Germinal center (tissue), 1 donor: Measurements from ENCODE around the gene POLRMT.
"Not testable (repeated sequence)": the region's sequence is repeated elsewhere in the genome, so short reads cannot be mapped to it uniquely, and the experiment has no call there.

Experiments
- DNase-seq: peaks from one replicate; pipeline ENCODE4 v3.0.0; 2012; ENCODE audit warnings: mixed read lengths, low spot score

The POLRMT gene

GRCh38 chr19:628168-628567 is 5.2 kb downstream of the POLRMT start:
- DNase-seq: no peak

- not testable (repeated sequence) for DNase-seq
Observed at GRCh38 chr19:626566-626965, 6.8 kb downstream of the POLRMT start.

DNA sequence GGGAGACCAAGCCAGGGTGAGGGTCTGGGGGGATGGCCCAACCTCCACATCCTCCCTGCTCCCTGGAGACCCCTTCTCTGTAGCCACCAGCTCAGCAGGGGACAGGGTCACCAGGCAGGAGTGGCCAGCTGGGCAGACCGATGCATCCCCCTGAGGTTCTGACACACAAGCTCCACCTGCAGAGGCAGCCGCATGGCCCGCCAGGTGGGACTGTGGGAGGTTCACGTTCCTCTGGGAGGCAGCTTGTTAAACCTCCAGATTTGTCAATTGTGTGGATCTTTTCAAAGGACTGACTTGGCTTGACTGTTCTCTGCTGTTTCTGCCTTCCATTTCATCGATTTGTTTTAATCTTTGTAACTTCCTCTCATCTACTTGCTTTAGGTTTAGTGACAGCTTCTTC is 8.1 kb downstream of the POLRMT start:
- DNase-seq: no peak

- no peak for DNase-seq
Observed at GRCh38 chr19:624433-625109, 8.8 kb downstream of the POLRMT start.

DNA sequence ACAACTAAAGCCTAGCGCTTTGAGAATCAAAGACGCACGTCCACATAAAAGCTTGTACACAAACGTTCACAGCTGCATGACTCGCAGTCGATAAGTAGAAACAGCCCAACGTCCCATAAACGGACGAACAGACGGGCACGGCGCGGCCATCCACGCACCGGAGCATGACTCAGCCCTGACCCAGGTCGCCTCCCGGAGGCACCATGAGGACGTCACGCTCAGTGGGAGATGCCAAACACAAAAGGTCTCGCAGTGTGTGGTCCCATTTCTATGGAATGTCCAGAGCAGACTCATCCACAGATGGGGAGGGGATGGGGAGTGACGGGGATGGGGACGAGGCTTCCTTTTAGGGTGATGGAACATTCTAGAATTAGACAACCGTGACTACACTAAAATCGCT is 9.4 kb downstream of the POLRMT start:
- DNase-seq: no peak

- DNase-seq: no peak
Observed at GRCh38 chr19:623175-623916, 10.0 kb downstream of the POLRMT start.

DNA sequence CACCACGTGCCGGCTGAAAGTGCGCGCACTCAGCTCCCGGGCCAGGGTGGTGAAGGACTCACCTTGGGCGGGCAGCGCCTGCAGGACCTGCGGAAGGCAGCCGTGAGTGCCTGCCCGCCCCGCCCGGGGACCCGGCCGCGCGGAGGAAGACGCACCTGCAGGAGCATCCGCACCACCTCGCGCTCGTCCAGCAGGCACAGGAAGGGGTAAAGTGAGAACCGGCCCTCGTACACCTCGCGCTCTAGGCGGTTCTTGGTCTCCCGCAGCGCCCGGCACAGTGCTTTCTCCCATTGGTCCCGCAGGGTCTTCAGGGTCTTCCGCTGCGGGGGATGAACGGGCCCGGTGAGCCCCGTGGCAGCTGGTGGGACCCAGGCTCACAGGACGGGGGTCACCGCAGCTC is 10.7 kb downstream of the POLRMT start:
- DNase-seq: no peak

DNA sequence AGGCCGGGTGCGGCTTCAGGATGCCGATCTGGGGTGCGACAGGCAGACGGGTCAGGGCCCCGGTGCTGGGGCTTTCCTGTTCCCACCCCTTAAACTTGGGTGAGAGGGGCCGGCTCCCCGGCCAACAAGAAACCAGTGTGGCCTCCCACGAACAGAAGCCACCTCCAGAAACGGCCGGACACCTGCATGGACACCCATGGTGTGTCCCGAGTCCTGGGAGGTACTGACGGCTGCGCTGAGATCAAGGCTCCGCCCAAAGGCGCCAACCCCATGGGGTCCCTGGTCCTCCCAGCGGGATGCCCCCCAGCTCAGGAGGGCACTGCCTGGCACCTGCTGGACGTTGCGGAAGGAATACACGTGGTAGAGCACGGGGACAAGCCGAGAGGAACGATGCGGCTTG is 11.5 kb downstream of the POLRMT start:
- no peak for DNase-seq

- DNase-seq: not testable (repeated sequence)
Observed at GRCh38 chr19:621191-621590, 12.1 kb downstream of the POLRMT start.

DNA sequence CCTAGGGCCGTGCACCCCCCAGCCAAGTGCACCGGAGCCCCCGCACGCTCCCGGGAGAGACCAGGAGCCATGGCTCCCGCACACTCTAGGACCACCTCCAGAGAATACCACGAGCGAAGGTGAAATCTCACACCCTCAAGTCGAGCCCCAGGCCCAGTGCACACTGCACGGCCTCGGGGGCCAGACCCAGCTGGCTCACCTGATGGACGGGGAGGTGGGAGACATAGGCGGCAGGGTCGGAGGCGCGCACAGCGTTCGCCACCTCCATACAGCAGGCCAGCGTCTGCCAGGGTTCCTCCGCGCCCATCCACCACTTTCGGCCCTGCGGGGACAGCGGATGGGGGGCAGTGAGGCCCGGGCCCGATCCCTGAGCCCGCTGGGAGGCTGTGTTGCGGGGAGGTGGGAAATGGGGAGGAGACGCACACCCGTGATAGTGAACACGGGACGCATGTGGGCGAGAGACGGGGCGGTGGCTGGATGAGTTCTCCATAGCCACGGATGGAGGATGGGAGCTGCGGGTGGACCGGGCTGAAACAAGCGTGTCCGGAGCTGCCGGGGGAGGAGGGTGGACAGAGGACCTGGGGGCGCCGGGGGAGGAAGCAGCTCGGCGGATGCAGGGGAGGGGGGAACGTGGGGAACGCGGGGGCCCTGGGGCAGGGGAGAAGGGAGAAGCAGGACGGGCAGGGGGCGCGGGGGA is 13.0 kb downstream of the POLRMT start:
- DNase-seq: no peak

DNA sequence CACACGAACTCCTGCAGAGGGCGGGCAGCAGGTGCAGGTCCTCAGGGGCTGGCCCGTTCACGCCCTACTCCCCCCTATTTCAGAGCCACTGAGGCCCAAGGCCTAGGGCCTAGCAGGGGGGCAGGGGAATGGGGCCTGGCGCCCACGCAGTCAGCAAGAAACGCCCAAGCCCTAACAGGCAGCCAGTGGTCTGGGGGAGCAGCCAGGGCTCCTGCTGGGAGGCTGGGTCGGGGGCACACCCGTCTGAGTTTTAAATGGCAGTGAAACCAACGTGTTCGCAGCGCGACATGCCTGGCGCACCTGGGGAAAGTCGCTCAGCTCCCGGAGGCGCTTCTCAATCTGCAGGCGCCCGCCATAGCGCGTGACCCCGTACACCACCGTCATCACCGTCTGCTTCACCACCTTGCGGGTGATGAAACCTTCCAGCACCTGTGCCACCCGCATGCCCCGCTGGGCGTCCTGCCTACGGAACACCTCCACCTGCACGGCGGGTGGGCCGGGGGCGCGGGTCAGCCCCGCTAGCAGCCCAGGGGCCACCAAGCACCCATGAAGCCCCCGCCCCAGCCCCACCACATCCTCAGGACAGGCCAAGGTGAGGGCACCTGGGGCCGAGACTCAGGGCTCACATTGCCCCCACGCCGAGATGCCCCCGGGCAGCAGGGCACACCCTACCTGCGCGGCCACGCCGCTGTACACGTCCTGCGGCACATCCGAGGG is 13.9 kb downstream of the POLRMT start:
- DNase-seq: no peak

DNA sequence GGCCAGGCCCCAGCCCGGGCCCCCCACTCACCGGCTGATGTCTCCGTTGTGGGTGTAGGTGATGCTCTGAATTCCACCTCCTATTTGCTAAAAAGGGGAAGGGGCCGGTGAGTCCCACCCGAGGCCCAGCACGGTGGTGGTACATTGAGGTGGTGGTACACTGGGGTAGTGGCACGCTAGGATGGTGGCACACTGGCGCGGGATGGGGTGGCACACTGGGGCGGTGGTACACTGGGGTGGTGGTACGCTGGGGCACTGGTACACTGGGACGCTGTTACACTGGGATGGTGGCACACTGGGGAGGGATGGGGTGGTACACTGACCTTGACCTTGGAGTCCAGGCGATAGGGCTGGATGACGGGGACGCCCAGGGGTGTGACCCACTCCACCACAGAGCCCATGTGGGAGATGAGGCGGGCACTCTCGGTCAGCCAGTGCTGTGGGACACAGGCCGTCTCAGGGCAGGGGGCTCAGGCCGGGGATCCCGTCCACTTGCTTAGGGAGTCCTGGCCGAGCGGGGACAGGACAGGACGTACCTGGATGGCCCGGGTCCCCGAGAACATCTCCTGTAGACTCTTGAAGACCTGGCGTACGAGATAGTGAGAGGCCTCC is 14.6 kb downstream of the POLRMT start:
- DNase-seq: no peak

DNA sequence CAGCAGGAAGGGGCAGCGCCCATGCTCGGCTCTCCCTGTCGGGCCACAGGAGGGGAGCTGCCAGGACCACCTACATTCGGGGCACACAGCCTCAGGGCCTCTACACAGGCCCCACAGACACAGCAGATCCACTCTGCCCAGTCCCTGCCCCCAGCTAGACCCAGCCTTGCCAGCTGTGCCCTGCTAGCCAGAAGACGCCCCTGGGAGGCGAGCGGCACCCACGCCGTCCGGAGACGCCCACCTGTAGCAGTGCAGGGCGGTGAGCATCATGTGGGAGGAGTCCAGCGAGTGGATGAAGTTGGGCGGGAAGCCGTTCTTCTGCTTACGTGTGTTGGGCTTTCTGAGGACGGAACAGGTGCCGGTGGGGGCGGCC is 15.1 kb downstream of the POLRMT start:
- DNase-seq: no peak

DNA sequence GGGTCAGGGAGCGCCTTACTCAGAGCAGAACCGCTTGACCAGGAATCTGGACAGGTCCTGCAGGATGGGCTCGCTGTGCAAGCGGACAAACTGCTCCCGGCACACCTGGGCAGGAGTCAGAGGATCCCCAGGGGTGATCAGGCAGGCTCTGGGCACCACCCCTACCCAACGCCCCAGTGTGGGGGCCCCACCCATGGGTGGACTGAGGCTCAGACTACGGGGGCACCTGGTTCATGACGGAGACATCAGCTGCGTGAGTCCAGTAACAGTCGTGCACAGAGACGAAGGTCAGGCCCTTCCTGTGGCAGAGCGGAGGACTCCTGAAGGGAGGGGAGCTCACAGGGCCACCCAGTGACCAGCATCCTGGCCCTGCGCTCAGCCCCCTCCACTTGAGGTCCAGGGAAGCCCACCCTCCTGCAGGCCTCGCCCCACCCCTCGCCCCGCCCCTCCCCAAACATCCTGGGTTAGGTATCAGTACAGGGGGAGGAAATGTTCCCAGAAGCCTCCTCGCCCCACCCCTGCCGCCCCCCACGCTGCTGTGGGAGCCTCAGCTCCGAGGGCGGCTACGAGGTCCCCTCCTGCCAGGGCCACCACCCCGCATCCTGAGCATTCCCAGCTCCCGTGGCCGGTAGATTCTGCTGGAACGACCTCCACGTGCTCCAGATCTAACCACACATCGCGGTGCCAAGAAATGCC is 15.6 kb downstream of the POLRMT start:
- no peak for DNase-seq

GRCh38 chr19:616747-617526 is 16.4 kb downstream of the POLRMT start:
- no peak for DNase-seq

DNA sequence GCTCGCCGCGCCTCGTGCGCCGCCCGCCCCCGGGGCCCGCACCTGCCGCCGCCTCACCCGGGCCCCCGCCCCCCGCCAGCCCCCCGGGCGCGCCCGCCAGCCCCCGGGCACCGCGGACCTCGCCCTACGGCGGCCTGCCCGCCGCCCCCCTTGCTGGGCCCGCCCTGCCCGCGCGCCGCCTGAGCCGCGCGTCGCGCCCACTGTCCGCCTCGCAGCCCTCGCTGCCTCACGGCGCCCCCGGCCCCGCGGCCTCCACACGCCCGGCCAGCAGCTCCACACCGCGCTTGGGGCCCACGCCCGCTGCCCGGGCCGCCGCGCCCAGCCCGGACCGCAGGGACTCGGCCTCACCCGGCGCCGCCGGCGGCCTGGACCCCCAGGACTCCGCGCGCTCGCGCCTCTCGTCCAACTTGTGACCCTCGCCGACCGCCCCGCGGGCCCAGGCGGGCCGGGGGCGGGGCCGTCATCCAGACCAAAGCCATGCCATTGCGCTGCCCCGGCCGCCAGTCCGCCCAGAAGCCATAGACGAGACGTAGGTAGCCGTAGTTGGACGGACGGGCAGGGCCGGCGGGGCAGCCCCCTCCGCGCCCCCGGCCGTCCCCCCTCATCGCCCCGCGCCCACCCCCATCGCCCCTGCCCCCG is 17.2 kb downstream of the POLRMT start:
- no peak for DNase-seq

- DNase-seq: no peak
Observed at GRCh38 chr19:615619-616018, 17.7 kb downstream of the POLRMT start.

- no peak for DNase-seq
Observed at GRCh38 chr19:613732-614567, 19.4 kb downstream of the POLRMT start.

DNA sequence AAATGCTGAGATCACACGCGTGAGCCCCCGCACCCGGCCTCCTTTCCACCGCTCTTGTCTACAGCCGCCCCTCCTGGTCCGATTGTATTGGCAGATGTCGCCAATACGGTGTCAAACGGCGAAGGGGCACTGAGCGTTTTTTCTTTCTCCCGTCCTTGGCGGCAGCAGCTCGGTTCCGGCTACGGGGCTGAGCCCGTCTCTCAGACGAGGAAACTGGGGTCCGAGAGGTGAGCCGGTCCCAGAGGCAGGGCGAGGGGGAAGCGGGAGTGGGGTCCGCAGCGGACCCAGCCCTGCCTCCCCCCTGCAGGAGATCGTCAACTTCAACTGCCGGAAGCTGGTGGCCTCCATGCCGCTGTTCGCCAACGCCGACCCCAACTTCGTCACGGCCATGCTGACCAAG is 20.4 kb downstream of the POLRMT start:
- no peak for DNase-seq
